AG08396 (cell line): ENCODE data around the gene CACNG7.

ENCODE experiments used
- DNase-seq: peaks from one replicate; pipeline ENCODE4 v3.0.0; 2012; ENCODE audit warnings: low spot score, mixed read lengths

Gene CACNG7

GRCh38 chr19:53983457-53984289, 74.6 kb downstream of the CACNG7 start:
- DNase-seq = no peak

GRCh38 chr19:53985863-53986262, 76.8 kb downstream of the CACNG7 start:
- DNase-seq = no peak

GRCh38 chr19:53988981-53989380, 79.9 kb downstream of the CACNG7 start:
- no peak for DNase-seq

GRCh38 chr19:53989600-53990533, 80.8 kb downstream of the CACNG7 start:
- no peak for DNase-seq

GRCh38 chr19:53991224-53992113, 82.4 kb downstream of the CACNG7 start, which contains the start of gene CACNG6:
TSS of gene CACNG6 (plus strand) at chr19:53991637. CDS start at chr19:53992878, 1,241 bp downstream.
- peak; percentile 64 for DNase-seq

- DNase-seq = no peak
Observed at GRCh38 chr19:53992211-53992610, 83.1 kb downstream of the CACNG7 start.

- no peak for DNase-seq
Observed at GRCh38 chr19:53992815-53993214, 83.7 kb downstream of the CACNG7 start.

GRCh38 chr19:53993448-53993847, 84.4 kb downstream of the CACNG7 start:
- DNase-seq = no peak
